Measurements from ENCODE around the gene ROPN1B. TPM values are rescaled to one million over a fixed set of nuclear protein-coding genes. Genes with fewer than 3 reads are reported as not detected.

ROPN1B gene
- total RNA-seq, 1 donor from 2014 or later, result 0.53 TPM

- Mint-ChIP-seq H3K27ac (no peak overlapping the region), H3K36me3 (peaks cover 14% of the 10 kb centered on the region), H3K4me1 (ENCODE audit: unreplicated experiment) (no peaks in the 10 kb centered on the region), H3K4me3 (no peak overlapping the region), H3K27me3 (no peaks in the 10 kb centered on the region), H3K9me3 (no peaks in the 10 kb centered on the region)
- no peak for TF ChIP-seq CTCF (conservative IDR thresholded peaks at IDR 0.05)
- no peak for DNase-seq (ENCODE audit: extremely low spot score, unreplicated experiment)
These were observed 52.2 kb downstream of the ROPN1B start for GRCh38 chr3:126021224-126021623.

- Mint-ChIP-seq H3K4me1 (ENCODE audit: unreplicated experiment) (no peaks in the 10 kb centered on the region), H3K27ac (no peak overlapping the region), H3K9me3 (no peaks in the 10 kb centered on the region), H3K36me3 (peaks cover 17% of the 10 kb centered on the region), H3K4me3 (no peak overlapping the region), H3K27me3 (no peaks in the 10 kb centered on the region)
- no peak for DNase-seq (ENCODE audit: extremely low spot score, unreplicated experiment)
- no peak for TF ChIP-seq CTCF (conservative IDR thresholded peaks at IDR 0.05)
These were observed 52.7 kb downstream of the ROPN1B start for GRCh38 chr3:126021702-126022101.

GRCh38 chr3:126022741-126023359, 53.9 kb downstream of the ROPN1B start:
- Mint-ChIP-seq H3K27ac (no peak overlapping the region), H3K4me3 (no peak overlapping the region), H3K36me3 (peaks cover 28% of the 10 kb centered on the region), H3K27me3 (no peaks in the 10 kb centered on the region), H3K9me3 (peaks cover 7% of the 10 kb centered on the region), H3K4me1 (ENCODE audit: unreplicated experiment) (no peaks in the 10 kb centered on the region)
- no peak for DNase-seq (ENCODE audit: extremely low spot score, unreplicated experiment)
- TF ChIP-seq CTCF (conservative IDR thresholded peaks at IDR 0.05), result no peak

GRCh38 chr3:126023390-126023789, 54.4 kb downstream of the ROPN1B start:
- TF ChIP-seq CTCF (conservative IDR thresholded peaks at IDR 0.05), result no peak
- peaks cover 30% of the 10 kb centered on the region for H3K36me3 Mint-ChIP-seq
- no peaks in the 10 kb centered on the region for H3K4me1 Mint-ChIP-seq (ENCODE audit: unreplicated experiment)
- no peaks in the 10 kb centered on the region for H3K27me3 Mint-ChIP-seq
- H3K27ac Mint-ChIP-seq, result no peak overlapping the region
- H3K4me3 Mint-ChIP-seq, result no peak overlapping the region
- DNase-seq (ENCODE audit: extremely low spot score, unreplicated experiment), result no peak
- peaks cover 7% of the 10 kb centered on the region for H3K9me3 Mint-ChIP-seq

GRCh38 chr3:126024049-126024854, 55.3 kb downstream of the ROPN1B start:
- Mint-ChIP-seq H3K27me3 (no peaks in the 10 kb centered on the region), H3K4me3 (no peak overlapping the region), H3K36me3 (peaks cover 39% of the 10 kb centered on the region), H3K27ac (no peak overlapping the region), H3K9me3 (peaks cover 7% of the 10 kb centered on the region), H3K4me1 (ENCODE audit: unreplicated experiment) (no peaks in the 10 kb centered on the region)
- no peak for DNase-seq (ENCODE audit: extremely low spot score, unreplicated experiment)
- no peak for TF ChIP-seq CTCF (conservative IDR thresholded peaks at IDR 0.05)

Measured in type B pancreatic cell (in vitro differentiated cells).